CD4-positive, alpha-beta T cell treated with Interleukin-15 for 1 hour (primary cell): Measurements from ENCODE around the gene PLXND1.
"Not testable (repeated sequence)": the region's sequence is repeated elsewhere in the genome, so short reads cannot be mapped to it uniquely, and the experiment has no call there.

ENCODE experiments used
- DNase-seq: peaks from one replicate; pipeline ENCODE4 v3.0.0-alpha.2; 2020

PLXND1 gene

DNA sequence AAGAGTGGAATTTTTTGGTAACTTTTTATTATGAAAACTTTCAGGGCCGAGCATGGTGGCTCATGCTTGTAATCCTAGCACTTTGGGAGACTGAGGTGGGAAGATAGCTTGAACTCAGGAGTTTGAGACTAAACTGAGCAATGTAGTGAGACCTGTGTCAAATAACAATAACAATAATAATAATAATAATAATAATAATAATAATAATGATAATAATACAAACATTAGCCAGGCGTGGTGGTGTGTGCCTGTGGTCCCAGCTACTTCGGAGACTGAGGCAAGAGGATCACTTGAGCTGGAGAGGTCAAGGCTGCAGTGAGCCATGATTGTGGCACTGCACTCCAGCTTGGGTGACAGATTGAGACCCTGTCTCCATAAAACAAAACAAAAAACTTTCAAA is 60.5 kb downstream of the PLXND1 start:
- DNase-seq, result not testable (repeated sequence)

DNA sequence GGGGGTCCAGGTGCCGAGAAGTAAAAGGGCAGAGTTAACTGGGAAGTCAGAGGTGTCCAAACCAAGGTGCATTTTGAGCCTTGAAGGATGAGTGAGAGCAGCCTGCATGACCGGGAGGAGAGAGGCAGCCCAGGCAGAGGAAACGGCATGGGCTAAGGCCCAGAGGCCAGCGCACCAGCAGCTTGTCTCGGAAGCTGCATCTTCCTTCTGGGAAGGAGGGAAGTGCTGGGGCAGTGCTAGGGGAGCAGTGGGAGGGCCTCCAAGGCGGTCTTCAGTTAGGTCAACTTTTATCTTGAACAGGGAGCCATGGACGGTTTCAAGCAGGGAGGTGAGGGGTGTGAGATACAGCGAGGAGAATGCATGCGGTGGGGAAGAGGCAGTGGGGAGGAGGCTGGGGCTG is 62.5 kb downstream of the PLXND1 start:
- DNase-seq, result no peak

DNA sequence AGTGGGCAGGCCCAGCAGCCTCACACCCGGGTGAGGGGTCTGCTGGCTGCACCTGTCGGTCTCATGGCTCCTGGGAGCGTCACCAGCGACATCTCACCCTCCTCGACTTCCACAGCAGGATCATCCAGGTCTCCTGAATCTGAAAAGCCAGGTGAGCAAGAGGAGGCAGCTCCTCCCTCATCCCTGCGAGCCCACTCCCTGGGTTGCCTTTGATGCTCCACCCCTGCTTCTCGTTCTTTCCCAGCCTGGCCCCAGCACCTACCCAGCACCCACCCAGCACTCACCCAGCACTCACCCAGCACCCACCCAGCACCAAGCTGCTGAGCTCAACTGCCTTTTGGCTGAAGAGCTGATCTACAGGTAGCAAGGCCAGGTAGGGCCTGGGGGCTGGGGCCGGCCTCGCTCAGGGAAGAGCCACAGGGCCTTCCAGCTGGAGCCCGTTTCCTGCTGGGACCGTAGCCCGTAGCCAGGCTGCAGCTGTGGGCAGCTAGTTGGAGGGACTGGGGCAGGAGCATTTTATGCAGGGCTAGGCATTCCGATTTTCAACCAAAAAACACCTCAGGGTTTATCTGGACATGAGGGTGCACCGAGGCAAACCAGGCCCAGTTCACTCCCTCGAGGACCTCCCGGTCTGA is 63.2 kb downstream of the PLXND1 start, which contains the start of gene H1-8:
TSS of gene H1-8 (plus strand) at position 20 of the 635 bp plus-strand sequence. CDS start at position 64, 44 bp downstream.
- DNase-seq, result no peak

DNA sequence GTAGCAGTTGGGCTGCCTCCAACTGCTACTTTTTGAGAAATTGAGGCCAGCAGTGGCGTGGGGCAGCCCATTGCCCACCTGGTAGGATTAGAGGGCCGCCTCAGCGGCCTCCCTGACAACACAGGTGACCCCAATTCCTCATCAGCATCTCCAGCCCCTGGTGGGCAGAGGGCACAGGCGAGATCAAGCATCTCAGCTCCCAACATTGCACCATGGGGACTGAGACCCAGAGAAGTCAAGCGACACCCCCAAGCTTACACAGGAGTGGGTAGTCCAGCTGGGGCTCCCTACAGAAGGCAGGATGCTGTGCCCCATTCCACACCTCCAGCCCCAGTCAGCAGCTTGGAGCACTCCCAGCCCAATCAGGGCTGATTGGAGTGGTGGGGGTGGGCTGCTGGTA is 63.7 kb downstream of the PLXND1 start:
- no peak for DNase-seq

DNA sequence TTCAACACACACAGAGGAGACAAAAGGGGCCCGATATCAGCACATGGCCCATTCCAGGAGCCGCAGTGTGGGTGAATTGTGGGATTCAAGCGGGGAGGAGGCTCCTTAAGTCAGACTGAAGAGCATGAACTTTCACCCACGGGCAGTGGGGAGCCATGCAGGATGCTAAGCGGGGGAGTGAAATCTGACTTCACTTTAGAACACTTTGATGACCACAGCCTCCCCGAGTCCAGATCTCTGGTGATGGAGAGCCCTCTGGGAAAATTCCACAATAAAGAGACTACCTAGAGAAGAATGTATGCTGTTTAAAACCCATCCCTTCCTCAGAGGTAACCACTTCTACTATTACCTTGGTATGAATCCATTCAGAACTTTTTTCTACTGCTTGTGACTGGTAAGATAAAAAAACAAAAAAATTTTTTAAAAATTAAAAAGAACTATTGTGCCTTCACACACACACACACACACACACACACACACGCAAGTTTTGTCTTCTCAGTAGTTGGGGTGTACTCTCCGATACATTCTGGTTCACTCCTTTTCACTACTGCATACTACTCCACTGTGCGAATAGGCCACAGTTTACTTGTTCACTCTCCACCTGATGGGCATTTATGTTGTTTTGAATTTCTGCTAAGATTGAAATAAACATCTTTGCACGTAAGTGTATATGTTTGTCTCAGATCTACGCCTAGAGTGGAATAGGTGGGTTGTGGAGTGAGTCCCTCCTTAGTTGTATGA is 65.5 kb downstream of the PLXND1 start:
- DNase-seq, result no peak

DNA sequence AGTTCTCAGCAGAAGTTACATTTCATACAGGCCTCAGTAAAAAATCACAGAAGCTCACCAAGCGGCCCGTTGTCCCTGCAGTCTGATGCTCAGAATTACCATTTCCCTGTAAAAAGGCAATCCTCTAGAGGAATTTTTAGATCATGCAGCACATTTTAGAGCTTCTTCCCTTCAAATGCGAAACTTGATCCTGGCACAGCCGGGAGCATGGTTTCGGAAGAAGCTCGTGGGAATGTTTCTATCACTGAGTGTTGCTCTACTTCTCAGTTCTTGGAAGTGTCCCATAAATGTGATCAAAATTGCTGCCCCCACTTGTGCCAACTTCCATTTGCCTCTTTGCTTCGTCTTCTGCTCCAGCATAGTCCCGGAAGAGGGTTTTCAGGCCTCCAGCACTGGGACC is 67.3 kb downstream of the PLXND1 start:
- no peak for DNase-seq

DNA sequence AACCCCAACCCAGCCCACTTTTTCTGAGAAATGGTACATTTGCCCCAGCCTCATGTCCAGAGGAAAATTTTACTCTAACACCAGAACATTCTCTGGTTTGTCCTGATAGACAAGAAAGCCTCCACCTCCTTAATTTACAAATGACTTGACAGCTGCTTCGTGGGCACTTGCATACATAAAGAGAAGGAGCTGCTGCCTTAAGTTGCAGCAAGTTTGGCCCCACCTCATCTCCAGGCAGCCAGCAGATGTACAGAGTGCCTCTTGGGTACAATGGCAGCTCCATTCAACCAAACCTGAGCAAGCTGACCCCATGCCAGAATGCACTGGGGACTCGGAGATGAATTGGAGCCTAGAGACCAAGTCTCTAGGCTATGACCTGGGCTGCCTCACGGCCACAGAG is 69.7 kb downstream of the PLXND1 start:
- DNase-seq, result no peak

DNA sequence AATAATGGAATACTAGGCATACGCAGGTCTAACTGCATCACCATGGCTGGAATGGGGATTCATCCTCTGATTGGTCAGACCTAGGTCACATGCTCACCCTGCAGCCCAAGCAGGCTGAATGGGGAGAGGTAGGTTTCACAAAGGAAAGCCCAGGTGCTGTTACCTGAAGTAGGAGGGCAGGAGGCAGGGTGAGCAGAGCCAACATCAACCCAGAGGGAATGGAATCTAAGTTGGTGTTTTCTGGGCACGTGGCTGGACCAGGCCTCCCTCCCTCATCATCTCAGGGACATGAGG is 70.2 kb downstream of the PLXND1 start:
- DNase-seq, result no peak

DNA sequence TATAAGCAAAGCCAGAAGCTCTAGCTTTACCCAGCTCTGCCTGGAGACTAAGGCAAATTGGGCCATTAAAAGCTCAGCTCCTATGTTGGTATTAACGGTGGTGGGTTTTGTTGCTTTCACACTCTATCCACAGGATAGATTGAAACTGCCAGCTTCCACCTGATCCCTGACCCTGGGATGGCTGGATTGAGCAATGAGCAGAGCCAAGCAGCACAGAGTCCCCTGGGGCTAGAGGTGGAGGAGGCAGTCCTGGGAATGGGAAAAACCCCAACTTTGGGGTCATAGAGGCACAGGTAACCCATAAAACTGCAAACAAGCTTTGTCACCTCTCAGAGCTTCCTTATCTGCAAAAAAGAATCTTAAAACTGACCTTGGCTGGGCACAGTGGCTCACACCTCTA is 71.4 kb downstream of the PLXND1 start:
- no peak for DNase-seq

DNA sequence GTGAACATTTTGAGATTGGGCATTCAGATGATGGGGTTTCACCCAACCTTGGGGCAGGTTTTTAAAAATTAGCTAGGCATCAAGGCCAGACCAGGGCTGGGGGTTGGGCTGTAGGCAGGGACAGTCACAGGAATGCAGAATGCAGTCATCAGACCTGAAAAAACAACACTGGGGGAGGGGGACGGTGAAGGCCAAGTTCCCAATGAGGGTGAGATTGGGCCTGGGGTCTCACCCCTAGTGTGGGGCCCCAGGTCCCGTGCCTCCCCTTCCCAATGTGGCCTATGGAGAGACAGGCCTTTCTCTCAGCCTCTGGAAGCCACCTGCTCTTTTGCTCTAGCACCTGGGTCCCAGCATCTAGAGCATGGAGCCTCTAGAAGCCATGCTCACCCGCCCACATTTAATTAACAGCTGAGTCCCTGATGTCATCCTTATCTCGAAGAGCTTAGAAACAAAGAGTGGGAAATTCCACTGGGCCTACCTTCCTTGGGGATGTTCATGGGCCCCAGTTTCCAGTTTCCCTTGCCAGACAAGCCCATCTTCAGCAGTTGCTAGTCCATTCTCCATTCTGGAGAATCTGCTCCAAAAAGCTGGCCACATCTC is 71.9 kb downstream of the PLXND1 start:
- DNase-seq, result no peak

DNA sequence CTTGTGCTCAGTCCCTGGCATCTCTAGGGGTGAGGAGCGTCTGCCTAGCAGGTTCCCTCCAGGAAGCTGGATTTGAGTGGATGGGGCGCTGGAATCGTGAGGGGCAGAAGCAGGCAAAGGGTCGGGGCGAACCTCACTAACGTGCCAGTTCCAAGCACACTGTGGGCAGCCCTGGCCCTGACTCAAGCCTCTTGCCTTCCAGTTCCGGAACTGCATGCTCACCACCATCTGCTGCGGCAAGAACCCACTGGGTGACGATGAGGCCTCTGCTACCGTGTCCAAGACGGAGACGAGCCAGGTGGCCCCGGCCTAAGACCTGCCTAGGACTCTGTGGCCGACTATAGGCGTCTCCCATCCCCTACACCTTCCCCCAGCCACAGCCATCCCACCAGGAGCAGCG is 73.1 kb downstream of the PLXND1 start:
- no peak for DNase-seq

DNA sequence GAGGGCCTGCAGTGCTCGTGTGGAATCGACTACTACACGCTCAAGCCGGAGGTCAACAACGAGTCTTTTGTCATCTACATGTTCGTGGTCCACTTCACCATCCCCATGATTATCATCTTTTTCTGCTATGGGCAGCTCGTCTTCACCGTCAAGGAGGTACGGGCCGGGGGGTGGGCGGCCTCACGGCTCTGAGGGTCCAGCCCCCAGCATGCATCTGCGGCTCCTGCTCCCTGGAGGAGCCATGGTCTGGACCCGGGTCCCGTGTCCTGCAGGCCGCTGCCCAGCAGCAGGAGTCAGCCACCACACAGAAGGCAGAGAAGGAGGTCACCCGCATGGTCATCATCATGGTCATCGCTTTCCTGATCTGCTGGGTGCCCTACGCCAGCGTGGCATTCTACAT is 74.2 kb downstream of the PLXND1 start:
- no peak for DNase-seq

DNA sequence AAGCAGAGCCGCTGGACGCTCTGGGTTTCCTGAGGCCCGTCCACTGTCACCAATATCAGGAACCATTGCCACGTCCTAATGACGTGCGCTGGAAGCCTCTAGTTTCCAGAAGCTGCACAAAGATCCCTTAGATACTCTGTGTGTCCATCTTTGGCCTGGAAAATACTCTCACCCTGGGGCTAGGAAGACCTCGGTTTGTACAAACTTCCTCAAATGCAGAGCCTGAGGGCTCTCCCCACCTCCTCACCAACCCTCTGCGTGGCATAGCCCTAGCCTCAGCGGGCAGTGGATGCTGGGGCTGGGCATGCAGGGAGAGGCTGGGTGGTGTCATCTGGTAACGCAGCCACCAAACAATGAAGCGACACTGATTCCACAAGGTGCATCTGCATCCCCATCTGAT is 74.8 kb downstream of the PLXND1 start:
- no peak for DNase-seq

DNA sequence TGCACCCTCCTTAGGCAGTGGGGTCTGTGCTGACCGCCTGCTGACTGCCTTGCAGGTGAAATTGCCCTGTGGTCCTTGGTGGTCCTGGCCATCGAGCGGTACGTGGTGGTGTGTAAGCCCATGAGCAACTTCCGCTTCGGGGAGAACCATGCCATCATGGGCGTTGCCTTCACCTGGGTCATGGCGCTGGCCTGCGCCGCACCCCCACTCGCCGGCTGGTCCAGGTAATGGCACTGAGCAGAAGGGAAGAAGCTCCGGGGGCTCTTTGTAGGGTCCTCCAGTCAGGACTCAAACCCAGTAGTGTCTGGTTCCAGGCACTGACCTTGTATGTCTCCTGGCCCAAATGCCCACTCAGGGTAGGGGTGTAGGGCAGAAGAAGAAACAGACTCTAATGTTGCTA is 75.7 kb downstream of the PLXND1 start:
- DNase-seq, result no peak

DNA sequence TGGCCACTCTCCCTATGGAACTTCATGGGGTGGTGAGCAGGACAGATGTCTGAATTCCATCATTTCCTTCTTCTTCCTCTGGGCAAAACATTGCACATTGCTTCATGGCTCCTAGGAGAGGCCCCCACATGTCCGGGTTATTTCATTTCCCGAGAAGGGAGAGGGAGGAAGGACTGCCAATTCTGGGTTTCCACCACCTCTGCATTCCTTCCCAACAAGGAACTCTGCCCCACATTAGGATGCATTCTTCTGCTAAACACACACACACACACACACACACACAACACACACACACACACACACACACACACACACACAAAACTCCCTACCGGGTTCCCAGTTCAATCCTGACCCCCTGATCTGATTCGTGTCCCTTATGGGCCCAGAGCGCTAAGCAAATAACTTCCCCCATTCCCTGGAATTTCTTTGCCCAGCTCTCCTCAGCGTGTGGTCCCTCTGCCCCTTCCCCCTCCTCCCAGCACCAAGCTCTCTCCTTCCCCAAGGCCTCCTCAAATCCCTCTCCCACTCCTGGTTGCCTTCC is 76.2 kb downstream of the PLXND1 start:
- no peak for DNase-seq

DNA sequence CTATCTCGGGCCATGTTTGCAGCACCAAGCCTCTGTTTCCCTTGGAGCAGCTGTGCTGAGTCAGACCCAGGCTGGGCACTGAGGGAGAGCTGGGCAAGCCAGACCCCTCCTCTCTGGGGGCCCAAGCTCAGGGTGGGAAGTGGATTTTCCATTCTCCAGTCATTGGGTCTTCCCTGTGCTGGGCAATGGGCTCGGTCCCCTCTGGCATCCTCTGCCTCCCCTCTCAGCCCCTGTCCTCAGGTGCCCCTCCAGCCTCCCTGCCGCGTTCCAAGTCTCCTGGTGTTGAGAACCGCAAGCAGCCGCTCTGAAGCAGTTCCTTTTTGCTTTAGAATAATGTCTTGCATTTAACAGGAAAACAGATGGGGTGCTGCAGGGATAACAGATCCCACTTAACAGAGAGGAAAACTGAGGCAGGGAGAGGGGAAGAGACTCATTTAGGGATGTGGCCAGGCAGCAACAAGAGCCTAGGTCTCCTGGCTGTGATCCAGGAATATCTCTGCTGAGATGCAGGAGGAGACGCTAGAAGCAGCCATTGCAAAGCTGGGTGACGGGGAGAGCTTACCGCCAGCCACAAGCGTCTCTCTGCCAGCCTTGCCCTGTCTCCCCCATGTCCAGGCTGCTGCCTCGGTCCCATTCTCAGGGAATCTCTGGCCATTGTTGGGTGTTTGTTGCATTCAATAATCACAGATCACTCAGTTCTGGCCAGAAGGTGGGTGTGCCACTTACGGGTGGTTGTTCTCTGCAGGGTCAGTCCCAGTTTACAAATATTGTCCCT is 76.9 kb downstream of the PLXND1 start:
- no peak for DNase-seq

DNA sequence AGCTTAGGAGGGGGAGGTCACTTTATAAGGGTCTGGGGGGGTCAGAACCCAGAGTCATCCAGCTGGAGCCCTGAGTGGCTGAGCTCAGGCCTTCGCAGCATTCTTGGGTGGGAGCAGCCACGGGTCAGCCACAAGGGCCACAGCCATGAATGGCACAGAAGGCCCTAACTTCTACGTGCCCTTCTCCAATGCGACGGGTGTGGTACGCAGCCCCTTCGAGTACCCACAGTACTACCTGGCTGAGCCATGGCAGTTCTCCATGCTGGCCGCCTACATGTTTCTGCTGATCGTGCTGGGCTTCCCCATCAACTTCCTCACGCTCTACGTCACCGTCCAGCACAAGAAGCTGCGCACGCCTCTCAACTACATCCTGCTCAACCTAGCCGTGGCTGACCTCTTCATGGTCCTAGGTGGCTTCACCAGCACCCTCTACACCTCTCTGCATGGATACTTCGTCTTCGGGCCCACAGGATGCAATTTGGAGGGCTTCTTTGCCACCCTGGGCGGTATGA is 77.8 kb downstream of the PLXND1 start, which contains the start of gene RHO:
TSS of gene RHO (plus strand) at position 51 of the 512 bp plus-strand sequence. CDS start at position 146, 95 bp downstream.
- DNase-seq, result no peak

DNA sequence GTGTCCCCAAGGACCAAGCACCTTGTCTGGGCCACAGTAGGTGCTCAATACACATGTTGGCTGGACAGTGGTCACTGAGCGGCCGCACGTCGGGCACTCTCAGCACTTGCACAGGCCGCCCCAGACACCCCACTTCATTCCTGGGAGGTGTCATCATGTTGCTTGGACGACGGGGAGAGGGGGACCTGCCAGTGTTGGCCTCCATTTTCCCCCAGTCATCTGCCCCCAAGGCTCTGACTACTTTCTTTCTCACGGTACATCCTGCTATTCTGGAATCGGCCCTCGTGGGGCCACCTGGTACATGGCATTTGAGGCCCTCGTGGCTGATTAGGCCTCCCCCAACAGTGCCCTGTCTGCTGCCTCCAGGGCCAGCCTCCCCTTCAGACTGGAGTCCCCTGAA is 79.2 kb downstream of the PLXND1 start:
- DNase-seq, result no peak

DNA sequence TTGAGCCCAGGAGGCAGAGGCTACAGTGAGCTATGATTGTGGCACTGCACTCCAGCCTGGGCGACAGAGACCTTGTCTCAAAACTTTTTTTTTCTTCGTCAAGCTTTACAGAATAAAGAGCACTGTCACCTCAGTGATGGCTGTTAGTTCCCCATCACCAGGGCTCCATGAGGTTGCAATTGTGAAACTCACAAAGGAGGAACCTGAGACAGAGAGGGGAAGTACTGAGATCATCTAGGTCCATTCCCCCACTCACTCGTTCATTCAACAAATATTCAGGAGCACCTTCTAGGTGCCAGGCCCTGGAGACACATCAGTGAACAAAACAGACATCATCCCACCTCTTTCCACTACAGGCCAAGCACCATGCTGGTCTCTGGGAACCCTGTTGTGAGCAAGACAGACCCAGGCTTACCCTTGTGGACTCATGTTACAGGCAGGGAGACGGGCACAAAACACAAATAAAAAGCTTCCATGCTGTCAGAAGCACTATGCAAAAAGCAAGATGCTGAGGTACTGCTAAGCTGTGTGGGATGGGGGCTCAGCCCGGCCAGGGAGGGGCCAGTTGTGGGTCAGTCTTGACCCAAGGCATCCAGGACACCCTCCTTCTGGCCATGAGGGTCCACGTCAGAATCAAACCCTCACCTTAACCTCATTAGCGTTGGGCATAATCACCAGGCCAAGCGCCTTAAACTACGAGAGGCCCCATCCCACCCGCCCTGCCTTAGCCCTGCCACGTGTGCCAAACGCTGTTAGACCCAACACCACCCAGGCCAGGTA is 80.2 kb downstream of the PLXND1 start:
- DNase-seq, result peak; percentile 65

DNA sequence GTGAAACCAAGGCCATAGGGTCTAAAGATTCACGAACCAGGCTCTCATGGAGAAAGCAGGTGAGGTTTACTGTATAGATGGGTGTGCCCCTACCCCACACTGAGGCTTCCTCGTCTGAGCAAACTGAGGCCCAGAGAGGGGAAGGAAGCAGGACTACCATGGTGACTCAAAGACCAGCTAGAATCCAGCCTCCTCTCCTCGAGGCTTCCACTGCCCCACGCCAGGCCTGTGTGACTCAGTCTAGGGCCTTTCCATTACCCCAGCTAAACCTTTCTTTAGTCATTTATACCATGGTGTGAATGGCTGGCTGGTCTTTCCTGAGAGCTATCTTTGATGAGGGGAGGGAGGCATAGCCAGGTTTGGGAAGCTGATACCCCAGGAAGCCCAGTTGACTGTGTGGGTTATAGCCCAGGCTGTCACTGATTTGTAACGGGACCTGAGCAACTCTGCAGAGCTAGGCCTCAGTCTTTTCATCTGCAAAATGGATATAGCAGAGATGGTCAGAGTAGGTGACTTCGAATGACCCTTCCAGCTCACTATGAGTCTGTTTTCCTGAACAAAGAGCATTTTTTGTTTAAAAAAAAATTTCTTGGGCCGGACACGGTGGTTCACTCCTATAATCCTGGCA is 81.0 kb downstream of the PLXND1 start:
- peak; percentile 70 for DNase-seq

DNA sequence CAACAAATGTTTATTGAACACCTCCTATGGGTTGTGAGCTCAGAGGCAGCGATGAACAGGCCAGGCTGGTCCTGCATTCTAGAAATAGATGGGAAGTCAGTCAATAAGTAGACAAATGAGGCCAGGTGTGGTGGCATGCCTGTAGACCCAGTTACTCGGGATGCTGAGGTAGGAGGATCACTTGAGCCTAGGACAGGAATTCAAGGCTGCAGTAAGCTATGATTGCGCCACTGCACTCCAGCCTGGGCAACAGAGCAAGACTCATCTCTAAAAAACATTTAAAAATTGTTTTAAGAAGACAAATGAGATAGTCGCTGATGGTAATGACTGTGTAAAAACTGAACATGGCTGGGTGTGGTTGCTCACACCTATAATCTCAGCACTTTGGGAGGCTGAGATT is 82.4 kb downstream of the PLXND1 start:
- DNase-seq, result no peak

DNA sequence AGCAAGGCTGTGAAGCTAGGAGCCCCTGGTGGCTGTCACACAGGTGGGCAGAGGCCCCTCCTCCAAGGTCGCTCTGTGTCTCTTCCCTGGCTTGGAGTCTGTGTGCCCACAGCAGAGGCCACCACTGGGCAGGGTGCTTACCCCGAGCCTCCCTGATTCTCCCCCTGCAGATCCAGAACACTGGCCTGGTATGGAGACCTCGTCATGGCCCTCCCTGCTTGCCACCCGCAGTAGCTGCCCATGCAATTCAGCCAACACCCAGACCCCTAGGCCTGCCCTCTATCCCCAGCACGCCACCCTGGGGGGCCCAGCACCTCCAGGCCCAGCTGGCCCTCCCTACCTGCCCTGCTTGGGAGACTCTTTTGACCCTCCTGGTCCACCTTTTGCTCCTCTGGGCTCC is 83.5 kb downstream of the PLXND1 start:
- no peak for DNase-seq
